Activated CD4-positive, CD25-positive, alpha-beta regulatory T cell treated with anti-CD3 and anti-CD28 coated beads, Interleukin-2, amount 50 U/mL, for 16 hours (primary cell): Measurements from ENCODE around the gene LITAF.

Source experiments
- DNase-seq: peaks from one replicate; pipeline ENCODE4 v3.0.0-alpha.2; 2020; ENCODE audit warnings: low read depth, low spot score

The LITAF gene

DNA sequence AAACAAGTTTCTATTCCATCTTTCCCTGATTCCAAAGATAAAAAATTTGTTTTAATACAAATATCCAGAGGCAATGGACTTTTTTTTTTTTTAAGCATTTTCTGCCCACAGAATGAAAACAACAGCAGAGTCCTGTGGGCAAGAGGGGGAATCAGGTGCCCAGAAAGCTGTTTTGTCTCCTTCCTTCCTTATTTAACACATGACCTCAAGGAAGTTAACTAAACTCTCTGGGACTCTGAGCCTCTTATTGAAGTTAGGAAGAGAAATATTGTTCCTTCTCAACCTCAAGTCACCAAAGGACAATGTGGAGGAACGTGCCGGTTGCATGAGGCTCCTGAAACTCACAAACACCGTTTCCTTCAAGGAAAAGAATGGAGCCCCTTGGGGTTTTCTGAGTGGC lies 34.9 kb downstream of the LITAF start:
- no peak for DNase-seq

DNA sequence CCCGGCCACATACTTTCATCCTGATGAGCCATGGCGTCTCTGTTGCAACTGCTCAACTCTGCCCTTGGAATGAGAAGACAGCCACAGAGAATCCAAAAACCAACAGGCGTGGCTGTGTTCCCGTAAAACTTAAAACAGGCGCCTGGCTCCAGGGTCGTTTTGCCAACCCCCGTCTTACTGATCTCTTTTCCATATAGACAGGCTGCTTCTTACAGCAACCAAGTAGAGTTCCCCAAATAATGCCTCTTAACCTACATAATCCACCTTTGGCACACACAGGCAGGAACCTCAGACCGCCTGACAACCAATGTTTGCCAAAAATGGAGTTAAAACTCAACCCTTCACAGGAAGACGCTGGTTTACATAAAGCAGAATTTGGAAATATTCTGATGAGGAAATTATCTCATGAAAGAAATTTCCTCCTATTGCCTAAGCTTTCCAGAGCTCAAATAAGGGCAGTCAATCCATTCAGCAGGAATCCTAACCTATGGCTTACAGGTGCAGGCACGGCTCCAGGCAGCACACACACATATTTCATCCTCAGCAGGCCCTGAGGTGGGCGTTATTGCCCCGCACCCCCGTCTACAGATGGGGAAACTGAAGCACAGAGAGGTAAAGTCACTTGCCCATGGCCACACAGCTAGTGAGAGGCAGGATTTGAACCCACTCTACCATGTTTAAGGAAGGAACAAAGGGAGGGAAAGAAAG lies 35.8 kb downstream of the LITAF start:
- no peak for DNase-seq

DNA sequence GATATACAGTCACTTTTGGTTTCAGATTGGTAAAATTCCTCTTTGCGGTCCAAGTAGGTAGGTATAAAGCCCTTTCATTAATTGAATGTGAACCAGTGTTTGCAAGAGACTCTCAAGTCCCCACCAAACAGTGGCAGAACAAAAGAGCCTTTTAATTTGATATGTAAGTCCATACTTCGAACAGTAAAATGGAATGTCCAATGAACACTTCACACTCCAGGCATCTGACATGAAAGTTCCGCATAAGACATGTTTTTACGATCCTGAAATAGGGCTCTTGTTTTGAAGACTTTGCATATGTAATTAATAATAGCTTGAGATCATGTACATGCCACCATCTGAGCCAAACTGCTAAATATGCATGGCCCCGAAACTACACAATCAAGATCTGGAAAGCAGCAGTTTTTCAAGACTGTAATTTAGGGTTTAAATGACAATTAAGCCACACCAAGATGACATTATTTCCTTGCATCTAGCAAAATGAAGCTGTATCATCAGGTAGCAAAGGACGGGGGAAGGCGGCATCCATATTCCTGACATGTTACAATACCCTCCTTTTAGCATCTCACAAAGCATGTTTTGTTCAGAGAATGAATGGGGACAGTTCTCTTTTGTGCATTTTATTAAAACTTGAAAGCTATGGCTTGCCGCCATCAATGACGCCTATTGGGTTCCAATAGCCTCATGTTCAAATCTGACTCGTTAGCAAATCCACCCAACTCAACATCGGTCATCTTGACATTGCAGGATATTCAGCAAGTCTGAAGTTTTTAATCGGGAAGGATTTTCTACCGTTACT lies 39.4 kb downstream of the LITAF start:
- DNase-seq, result no peak

DNA sequence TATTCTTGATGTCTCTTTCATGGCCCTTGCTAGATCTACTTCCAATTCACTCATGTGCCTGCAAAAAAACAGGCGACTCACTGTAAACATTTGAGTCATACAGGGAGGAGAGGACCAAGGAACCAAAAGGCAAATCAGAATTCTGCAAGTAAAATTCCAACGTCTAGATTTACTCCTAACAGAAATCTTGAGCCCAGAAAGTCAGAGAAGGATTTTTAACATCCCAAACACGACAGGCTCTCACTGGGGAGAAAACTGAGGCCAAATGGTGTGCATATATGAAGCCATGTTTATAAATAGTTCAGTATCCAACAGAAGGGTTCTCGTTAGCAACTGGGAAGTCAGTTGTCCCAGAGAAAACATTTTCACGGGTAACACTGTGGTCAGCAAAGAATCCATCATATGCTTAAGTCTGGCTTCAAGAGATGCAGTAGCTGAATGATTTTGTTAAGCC lies 40.1 kb downstream of the LITAF start:
- no peak for DNase-seq

DNA sequence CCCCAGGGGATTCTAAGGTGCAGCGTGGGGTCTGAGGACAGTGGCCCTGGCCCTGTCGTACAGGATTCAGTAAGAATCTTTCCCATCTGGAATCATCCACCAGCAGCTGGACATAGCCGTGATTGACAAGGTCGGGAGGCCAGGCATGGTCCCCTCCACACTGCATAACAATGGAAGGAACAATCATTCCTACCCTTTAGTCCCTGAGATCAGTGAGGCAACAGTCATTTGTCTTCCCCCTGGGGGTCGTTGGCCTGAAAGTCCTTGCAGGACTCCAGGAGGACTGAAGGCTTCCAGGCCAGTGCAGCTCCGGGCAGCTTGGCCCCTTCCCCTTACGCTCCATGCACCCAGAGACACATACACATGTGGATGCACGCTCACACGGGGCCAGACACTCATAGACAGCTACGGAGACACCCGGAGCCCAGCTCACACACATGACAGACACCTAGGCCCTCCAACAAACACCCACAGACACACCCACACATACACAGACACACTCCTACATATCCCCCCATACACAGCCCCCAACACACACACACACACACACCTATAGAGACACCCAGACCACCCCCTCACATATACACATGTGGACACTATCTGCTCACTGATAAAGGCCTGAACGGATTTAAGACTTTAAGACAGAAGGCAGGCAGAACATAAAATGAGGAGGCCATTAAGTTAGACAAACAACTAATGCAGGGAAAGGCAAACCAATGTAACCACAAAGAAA lies 42.9 kb downstream of the LITAF start:
- no peak for DNase-seq

DNA sequence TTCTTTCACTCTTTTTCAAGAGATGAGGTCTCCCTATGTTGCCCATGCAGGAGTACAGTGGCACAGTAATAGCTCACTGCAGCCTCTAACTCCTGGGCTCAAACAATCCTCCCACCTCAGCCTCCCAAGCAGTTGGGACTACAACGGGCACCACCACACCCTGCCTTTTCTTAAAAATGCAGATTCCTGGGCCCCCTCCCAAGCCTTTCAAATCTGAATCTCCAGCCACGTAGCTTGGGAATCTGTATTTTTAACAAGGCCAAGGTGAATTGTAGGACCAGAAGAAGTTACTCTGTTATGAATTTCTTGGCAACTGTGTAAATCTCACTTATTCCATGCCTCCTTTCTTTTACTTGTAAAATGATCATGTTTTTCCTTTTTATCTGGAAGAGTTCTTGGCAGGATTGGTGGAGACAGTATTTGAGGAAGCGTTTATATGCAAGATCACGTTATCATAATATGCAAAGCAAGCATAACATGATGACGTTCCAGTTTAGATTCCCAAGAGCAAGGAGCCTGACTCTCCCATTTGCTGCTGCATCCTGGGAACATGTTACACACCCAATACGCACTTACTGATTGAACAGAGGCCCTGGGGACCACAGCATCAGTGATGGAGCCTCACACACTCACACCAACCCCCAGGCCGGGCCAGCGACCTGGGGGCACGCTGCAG lies 44.5 kb downstream of the LITAF start:
- DNase-seq, result no peak

DNA sequence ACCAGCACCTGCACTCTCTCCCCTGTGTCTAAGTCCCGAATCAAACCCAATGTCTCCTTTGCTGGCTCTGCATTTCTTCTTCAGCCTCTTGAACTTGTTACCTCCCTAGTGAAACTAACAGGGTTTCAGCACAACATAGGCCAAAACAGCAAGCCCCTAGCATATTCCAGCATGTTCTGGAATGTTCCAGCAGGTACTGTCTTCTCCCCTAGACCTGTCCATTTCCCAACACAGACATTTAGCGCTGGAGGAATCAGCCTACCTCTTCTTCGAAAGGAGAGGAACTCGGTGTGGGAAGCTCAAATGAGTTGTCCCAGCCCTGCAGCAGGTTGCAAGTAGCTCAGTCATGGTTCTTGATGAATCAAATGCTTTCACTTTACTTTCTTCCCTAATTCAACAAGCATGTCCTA lies 47.1 kb downstream of the LITAF start:
- DNase-seq, result no peak

DNA sequence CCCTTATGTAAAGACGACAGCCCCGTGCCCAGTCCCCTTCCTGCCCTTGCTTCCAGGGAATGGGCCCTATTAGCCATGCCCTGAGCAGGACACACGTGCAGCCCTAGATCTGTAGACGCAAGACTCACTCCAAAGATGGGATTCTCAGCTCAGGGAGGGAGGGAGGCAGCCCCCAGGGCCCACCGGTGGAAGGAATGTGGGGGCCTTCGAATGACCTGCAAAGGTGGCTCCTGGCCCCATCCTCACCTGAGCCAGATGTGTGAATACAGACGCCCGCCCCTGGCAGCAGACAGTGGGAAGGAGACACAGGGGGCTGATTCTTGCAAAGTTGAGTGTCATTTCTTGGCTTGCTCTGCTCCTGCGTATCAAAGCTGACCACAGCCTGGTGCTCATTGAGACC lies 47.8 kb downstream of the LITAF start:
- DNase-seq, result no peak

DNA sequence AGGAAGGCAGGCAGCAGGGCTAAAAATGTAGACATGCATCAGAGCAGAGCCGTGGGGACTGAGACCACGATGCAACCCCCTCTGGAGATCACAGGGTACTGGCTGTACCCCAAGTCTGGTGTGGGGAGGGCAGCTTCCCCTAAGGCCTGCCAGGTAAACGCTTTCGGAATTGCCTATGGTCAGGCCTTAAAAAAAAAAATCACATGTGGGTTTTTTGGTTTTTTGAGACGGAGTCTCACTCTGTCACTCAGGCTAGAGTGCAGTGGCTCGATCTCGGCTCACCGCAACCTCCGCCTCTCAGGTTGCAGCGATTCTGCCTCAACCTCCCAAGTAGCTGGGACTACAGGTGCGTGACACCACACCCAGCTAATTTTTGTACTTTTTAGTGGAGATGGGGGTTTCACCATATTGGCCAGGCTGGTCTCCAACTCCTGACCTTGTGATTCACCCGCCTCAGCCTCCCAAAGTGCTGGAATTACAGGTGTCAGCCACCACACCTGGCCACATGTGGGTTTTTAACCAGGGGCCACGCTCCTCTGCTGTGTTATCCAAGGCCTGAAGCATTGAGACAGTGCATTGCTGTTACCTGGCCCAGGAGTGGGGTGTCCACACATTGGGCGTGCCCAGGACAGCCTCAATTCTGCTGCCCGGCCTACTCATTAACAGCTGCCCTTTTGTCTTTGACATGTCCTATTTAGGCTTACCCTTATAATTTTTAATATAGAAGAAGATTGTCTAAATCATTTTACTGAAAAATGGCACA lies 50.4 kb downstream of the LITAF start:
- DNase-seq, result no peak

DNA sequence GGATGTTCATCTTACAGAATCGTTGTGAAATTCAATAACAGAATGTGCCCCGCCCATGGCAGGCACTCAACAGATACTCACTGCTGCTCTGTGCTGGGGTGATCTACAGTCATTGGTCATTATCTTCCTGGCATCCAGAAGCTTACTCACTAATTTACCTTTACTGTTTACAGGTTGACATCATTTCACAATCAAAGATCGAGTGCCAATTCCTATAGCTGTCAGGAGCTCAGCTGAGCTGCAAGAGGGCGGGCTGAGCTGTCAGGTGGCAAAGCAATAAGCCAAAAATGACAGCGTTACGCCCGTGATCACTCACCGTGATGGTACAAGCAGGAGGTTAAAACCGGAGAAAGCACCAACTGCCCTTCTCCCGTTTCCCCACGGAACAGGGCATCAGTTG lies 51.2 kb downstream of the LITAF start:
- DNase-seq, result no peak

DNA sequence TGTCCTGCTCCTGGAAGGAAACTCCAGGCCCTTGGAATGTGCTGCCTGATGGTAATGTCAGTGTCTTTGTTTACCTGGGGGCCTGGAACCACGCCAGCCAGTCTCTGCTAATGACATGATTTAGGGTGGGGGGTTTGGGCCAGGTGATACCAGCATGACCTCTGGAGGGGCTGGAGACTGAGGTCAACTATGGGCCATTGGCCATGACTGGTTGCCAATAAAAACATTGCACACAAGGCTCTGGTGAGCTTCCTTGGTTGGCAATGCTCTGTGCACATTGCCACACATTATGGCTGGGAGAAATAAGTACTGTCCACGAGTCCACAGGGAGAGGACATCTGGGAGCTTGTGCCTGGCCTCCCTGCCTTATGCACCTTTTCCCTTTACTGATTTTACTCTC lies 52.5 kb downstream of the LITAF start:
- no peak for DNase-seq

DNA sequence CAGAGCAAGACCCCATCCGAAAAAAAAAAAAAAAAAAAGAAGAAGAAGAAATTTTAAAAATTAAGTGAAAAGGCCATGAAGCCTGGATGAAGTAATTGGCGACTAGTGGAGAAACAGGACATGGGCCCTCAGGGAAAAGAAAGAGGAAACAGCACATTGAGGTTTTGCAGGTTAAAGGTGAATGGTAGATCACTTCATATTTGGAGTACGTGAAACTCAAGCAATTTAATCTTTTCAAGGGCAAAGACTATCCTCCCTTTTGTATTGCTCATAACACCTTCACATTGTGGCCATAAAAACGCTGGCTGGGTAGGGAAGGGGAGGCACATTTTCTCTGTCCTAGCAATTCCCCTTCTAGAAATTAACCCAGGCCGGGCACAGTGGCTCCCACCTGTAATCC lies 53.1 kb downstream of the LITAF start:
- DNase-seq, result no peak

DNA sequence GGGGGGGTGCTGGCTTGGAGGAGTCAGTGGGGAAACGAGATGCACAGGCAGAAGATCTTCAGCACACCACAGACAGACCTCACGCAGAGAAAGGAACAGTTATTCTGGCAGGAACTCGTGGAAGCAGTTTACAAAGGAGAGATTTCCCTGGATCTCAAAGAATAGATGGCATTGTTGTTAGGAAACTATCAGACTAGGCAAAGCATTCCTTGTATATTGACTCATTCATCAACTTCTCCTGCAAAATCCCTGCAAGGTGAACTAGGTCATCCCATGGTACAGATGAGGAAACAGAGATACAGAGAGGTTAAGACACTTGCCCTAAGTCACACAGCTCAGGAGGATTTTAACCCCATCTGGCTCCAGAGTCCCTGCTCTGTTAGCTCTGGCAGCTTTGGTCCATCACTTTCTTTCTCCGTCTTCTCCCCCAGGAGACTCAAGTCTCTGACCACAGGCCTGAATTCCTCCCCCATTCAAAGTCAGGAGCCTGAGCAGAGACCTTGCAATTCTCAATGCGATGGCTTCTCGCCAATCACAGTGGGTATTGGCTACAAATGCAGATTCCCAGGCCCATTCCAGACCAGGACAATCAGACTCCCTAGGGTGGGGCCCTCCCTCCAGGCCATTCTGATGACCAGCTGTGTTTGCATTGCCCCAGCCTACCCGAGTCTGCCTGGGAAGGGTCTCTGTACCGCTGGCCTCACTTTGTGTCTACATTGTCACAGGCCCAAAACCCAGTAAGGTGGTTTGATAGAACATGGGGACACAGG lies 56.4 kb downstream of the LITAF start:
- no peak for DNase-seq

DNA sequence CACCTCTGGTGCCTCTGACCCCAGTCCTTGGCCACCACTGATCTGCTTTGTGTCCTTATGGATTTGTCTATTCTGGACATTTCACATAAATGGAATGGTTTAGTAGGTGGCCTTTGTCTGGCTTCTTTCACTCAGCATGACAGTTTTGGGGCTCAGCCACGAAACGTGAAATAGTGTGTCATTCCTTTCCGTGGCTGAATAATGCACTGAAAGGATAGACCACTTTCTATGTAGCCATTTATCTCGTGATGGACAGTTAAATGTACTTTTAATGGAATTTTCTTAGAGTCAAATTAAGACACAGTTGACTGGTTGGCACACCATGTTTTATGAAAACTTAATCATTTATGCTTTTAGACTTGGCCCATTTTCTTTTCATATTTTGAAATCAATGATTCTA lies 57.4 kb downstream of the LITAF start:
- no peak for DNase-seq

DNA sequence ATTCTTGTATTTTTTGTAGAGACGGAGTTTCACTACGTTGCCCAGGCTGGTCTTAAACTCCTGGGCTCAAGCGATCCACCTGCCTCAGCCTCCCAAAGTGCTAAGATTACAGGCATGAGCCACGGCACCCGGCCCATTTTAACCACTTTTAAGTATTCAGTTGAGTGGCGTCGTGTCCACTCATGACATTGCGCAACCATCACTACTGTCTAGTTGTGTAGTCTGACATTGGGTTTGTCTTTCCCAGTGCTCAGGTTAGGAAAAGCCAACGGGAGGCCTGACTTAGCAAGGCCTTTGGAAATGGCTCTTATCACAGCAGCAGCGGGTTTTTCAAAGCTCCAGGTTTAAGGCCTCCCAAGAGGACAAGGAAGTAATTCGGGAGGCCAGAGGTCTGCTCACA lies 58.7 kb downstream of the LITAF start:
- no peak for DNase-seq

DNA sequence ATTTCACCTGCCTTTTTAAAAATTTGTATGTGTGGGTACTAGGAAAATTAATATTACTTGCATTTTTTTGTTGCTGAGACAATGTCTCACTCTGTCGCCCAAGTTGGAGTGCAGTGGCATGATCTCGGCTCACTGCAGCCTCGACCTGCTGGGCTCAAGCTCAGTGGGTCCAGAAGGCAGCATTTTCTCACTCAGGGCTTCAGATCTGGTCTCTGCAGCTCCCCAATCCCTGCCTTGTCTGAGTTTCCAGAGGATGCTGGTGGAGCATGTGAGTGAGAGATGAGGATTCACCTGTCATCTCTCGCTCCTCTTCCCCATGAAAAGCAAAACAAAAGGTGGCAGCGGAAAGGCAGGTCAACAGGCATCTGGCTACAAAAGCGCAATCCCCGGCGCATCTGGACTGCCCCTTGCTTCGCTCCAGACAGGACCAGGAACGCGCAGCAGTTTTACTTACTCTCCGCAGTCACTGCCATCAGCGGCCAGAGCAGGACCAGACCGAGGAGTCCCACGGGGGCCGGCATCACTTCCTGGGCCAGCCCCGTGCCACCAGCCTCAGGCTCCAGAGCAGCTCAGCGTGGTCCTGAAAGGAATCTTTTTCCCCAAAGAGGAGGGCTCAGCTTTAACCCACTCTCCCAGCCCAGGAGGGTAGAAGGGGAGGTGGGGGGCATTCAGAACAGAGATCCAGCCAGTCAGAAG lies 59.9 kb downstream of the LITAF start:
- DNase-seq, result no peak

DNA sequence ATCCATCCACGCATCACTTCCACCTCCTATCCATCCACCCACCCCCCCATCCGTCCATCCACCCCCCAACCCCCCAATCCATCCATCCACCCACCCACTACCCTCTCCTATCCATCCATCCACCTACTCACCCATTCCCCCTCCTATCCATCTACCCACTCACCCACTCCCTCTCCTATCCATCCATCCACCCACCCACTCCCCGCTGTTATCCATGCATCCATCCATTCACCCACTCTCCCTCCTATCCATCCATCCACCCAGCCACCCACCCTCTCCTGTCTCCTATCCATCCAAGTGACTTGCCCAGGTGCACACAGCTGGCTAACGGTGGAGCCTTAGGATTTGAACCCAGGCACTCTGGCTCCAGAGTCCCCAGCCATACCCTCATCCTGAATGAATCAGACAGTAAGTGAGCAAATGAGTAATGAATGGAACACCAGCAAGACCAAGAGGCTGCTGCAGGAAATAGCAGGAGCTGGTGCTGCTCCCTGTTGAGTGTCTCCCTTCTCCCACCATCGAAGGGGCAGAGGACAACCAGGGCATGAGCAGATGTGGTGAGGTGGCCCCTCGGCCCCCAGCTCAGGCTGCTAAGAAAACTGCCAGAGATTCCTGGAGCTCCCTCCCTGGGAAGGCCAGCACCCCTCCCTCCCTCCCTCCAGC lies 62.5 kb downstream of the LITAF start:
- DNase-seq, result no peak

DNA sequence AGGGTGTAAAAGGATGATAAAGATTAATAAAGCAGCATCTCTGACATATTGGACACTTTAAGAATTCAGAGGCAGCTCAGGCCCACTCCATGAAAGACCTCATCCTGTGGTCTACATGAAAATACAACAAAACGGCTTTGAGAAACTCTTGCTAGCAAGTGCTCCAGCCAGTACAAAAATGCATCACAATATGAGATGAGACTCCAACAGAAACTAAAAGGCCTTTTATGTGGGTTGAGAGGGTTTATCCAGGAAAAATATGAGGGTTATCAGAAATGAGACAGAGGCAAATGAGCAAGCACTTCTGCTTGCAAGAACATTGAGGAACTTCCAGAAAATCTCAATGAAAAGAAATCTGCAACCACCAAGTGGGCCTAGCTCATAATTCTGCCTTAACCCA lies 65.7 kb downstream of the LITAF start:
- no peak for DNase-seq

DNA sequence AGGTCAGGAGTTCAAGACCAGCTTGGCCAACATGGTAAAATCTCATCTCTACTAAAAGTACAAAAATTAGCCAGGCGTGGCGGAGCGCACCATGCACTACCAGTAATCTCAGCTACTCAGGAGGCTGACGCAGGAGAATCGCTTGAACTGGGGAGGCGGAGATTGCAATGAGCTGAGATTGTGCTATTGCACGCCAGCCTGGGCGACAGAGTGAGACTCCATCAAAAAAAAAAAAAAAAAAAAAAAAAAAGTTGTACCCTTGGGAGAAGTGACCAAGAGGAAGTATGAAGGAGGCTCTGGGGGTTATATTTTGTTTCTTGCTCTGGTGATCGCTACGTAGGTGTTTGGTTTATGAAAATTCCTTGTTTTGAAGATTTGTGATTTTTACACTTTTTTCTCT lies 66.3 kb downstream of the LITAF start:
- no peak for DNase-seq
